Transverse colon (tissue), 4 donors: ENCODE measurements around the gene FAM13C. TPM values are rescaled to one million over a fixed set of nuclear protein-coding genes. Genes with fewer than 3 reads are reported as not detected.

Experiments
- DNase-seq: peaks from one replicate; pipeline ENCODE4 v3.0.0-alpha.2; 2019
- H3K27ac ChIP-seq, 4 donors: fragments of 200-600 bp; sonication (generic); 2 replicates each; pipeline ENCODE4 v1.5.1; 2016 to 2018; ENCODE audit warnings: inconsistent platforms in 4 of 4
- H3K27me3 ChIP-seq: fragments of 200-600 bp; sonication (generic); 2 replicates; pipeline ENCODE4 v1.5.1; 2017; ENCODE audit warnings: inconsistent platforms
- H3K36me3 ChIP-seq, 4 donors: fragments of 200-600 bp; sonication (generic); 2 replicates each; pipeline ENCODE4 v1.5.1; 2017 to 2019; ENCODE audit warnings: inconsistent platforms in 4 of 4
- H3K4me1 ChIP-seq, 4 donors: fragments of 200-600 bp; sonication (generic); 2 replicates each; pipeline ENCODE4 v1.5.1; 2017 to 2020; ENCODE audit warnings: inconsistent platforms in 4 of 4
- H3K4me3 ChIP-seq, 4 donors: fragments of 200-600 bp; sonication (generic); 1 replicate in 1 of 4; 2 replicates in 3 of 4; pipeline versions ENCODE4 v1.5.1 to v1.6.1; 2017 to 2019; ENCODE audit warnings: inconsistent platforms in 4 of 4
- H3K9me3 ChIP-seq, 2 donors: fragments of 200-600 bp; sonication (generic); 2 replicates each; pipeline ENCODE4 v1.5.1; 2017 to 2019; ENCODE audit warnings: inconsistent platforms in 2 of 2
- CTCF ChIP-seq, 5 experiments: fragments of 200-600 bp in 3 of 5; fragments of 450-650 bp in 2 of 5; sonication (generic) in 3 of 5; IDR thresholded peaks; 1 replicate in 2 of 5; 2 replicates in 3 of 5; pipeline ENCODE4 v1.5.1; 2016 to 2017; ENCODE audit warnings: antibody characterized with exemption in 5 of 5, inconsistent platforms in 3 of 5, mild to moderate bottlenecking in 2 of 5, moderate library complexity in 1 of 5
- EP300 ChIP-seq: sonication (generic); formaldehyde crosslinking; IDR thresholded peaks from one replicate; pipeline ENCODE4 v1.6.1; 2017; ENCODE audit warnings: antibody characterized with exemption, low read depth
- POLR2A ChIP-seq: fragments of 450-650 bp; IDR thresholded peaks from one replicate; pipeline ENCODE4 v1.6.1; 2016; ENCODE audit warnings: antibody characterized with exemption, mild to moderate bottlenecking, moderate library complexity
- POLR2AphosphoS5 ChIP-seq, 3 donors: sonication (generic); formaldehyde crosslinking; IDR thresholded peaks; one replicate each; pipeline ENCODE4 v1.6.1; 2016; ENCODE audit warnings: antibody characterized with exemption in 3 of 3
- WGBS, 2 donors: methylation state at CpG; one replicate each; pipeline ENCODE4 v1.1.5; 2018; ENCODE audit warnings: low coverage in 1 of 2; 5-methylcytosine and 5-hydroxymethylcytosine counted together
- in situ Hi-C, 4 donors: fragments of 200-750 bp; cut with MboI; loops; one replicate each; pipeline versions ENCODE4 v1.15.0 to v1.15.1; 2017; ENCODE audit warnings: low sequenced_read_pairs in 3 of 4, low pct_ligation_motif_present in 1 of 4, low pct_unique_long_range_greater_than_20kb in 1 of 4
- intact Hi-C: fragments of 100-400 bp; cut with DNase I; formaldehyde crosslinking; loops from one replicate; pipeline ENCODE4 v1.15.1; 2023; ENCODE audit warnings: low total_unique reads
- total RNA-seq, 4 donors: library from RNA; depleted of rRNA; stranded (reverse); fragments of >200 nt; gene quantifications; one replicate each; pipeline ENCODE4 v1.1.0, GENCODE V29; 2016

FAM13C gene
- total RNA-seq, 4 donors from 2014 or later, result 5.6 to 9.7 (median 6.1) TPM

GRCh38 chr10:59237775-59238174 is 124.6 kb downstream of the FAM13C start:
- DNase-seq, result no peak
- Histone ChIP-seq H3K4me1 (no peaks in the 10 kb centered on the region), H3K36me3 (no peaks in the 10 kb centered on the region), H3K27ac (no peak overlapping the region), H3K4me3 (no peak overlapping the region), H3K27me3 (no peaks in the 10 kb centered on the region), H3K9me3 (no peaks in the 10 kb centered on the region)
- intact Hi-C loops, result loop anchor here (10.0 kb wide), 1 partner anchor 347 kb away; no protein-coding TSS in a partner anchor
- in situ Hi-C loops, result loop anchor here (25.0 kb wide), 4 partner anchors 350 to 800 kb away; no protein-coding TSS in a partner anchor
- no peak for TF ChIP-seq POLR2AphosphoS5 (IDR thresholded peaks at IDR 0.05)
- TF ChIP-seq CTCF (IDR thresholded peaks at IDR 0.05), result no peak
- TF ChIP-seq EP300, result no peak
- TF ChIP-seq POLR2A, result no peak

- intact Hi-C loops, result loop anchor here (10.0 kb wide), 1 partner anchor 349 kb away; no protein-coding TSS in a partner anchor
- WGBS, 2 donors, result 78 to 83% methylated on average over 4 of the region's 4 CpGs
Measured at GRCh38 chr10:59236064-59236697, 126.2 kb downstream of the FAM13C start.

GRCh38 chr10:59234816-59235429 is 127.4 kb downstream of the FAM13C start:
- H3K9me3 ChIP-seq, result no peaks in the 10 kb centered on the region
- in situ Hi-C loops, result loop anchor here (25.0 kb wide), 4 partner anchors 352 to 802 kb away; no protein-coding TSS in a partner anchor
- H3K4me1 ChIP-seq, result no peaks in the 10 kb centered on the region
- no peaks in the 10 kb centered on the region for H3K27me3 ChIP-seq
- DNase-seq, result peak; percentile 11
- intact Hi-C loops, result loop anchor here (10.0 kb wide), 1 partner anchor 350 kb away; no protein-coding TSS in a partner anchor
- peak; percentile 45 to 62 (median 49) for TF ChIP-seq CTCF (IDR thresholded peaks at IDR 0.05)
- TF ChIP-seq POLR2A, result no peak
- H3K4me3 ChIP-seq, result no peak overlapping the region
- no peaks in the 10 kb centered on the region for H3K36me3 ChIP-seq
- no peak overlapping the region for H3K27ac ChIP-seq

More at GRCh38 chr10:59236064-59236697, 126.2 kb downstream of the FAM13C start:
- no peak for TF ChIP-seq POLR2A
- TF ChIP-seq CTCF (IDR thresholded peaks at IDR 0.05), result no peak
- no peak for TF ChIP-seq EP300
- TF ChIP-seq POLR2AphosphoS5 (IDR thresholded peaks at IDR 0.05), result no peak
- Histone ChIP-seq H3K36me3 (no peaks in the 10 kb centered on the region), H3K4me3 (no peak overlapping the region), H3K27me3 (no peaks in the 10 kb centered on the region), H3K9me3 (no peaks in the 10 kb centered on the region), H3K4me1 (no peaks in the 10 kb centered on the region), H3K27ac (no peak overlapping the region)
- in situ Hi-C loops, result loop anchor here (25.0 kb wide), 4 partner anchors 351 to 801 kb away; no protein-coding TSS in a partner anchor
- DNase-seq, result no peak

GRCh38 chr10:59234194-59234593 is 128.2 kb downstream of the FAM13C start:
- DNase-seq, result no peak
- Histone ChIP-seq H3K4me1 (no peaks in the 10 kb centered on the region), H3K4me3 (no peak overlapping the region), H3K27me3 (no peaks in the 10 kb centered on the region), H3K9me3 (no peaks in the 10 kb centered on the region), H3K36me3 (no peaks in the 10 kb centered on the region), H3K27ac (no peak overlapping the region)
- intact Hi-C loops, result loop anchor here (10.0 kb wide), 1 partner anchor 351 kb away; no protein-coding TSS in a partner anchor
- TF ChIP-seq CTCF (IDR thresholded peaks at IDR 0.05) (no peak), POLR2A (no peak), POLR2AphosphoS5 (IDR thresholded peaks at IDR 0.05) (no peak), EP300 (no peak)
- WGBS, 2 donors, result 59 to 64% methylated on average over 3 of the region's 3 CpGs
- in situ Hi-C loops, result loop anchor here (25.0 kb wide), 4 partner anchors 353 to 803 kb away; no protein-coding TSS in a partner anchor
